GM12878 (cell line): ENCODE results near the gene PIP. TPM values are rescaled to one million over a fixed set of nuclear protein-coding genes. Genes with fewer than 3 reads are reported as not detected.
"Not testable (repeated sequence)": the region's sequence is repeated elsewhere in the genome, so short reads cannot be mapped to it uniquely, and the experiment has no call there.

Experiments used
- ATAC-seq: fragments of 200-7000 bp; cut with Tn5 transposase; 3 replicates; pipeline ENCODE4 v1.9.1; 2020; ENCODE audit warnings: mild to moderate bottlenecking, moderate library complexity
- BruUV-seq: library from RNA; stranded (reverse); fragments of 400-500 nt; replicated peaks from 2 replicates; lab custom pipeline; 2021; lab: Mats Ljungman, UMichigan
- CTCF ChIA-PET: fragments of 300-600 bp; sonication (Branson Sonifier 250); formaldehyde crosslinking; extraction: SDS; loops from one replicate; lab custom pipeline; 2021; ENCODE audit warnings: inconsistent platforms; lab: Yijun Ruan, JAX
- POLR2A ChIA-PET: fragments of 350-600 bp; formaldehyde crosslinking; extraction: SDS; loops from one replicate; lab custom pipeline; 2021; ENCODE audit warnings: inconsistent platforms; lab: Charles Lee
- RAD21 ChIA-PET: fragments of 300-600 bp; sonication (Branson Sonifier 250); formaldehyde crosslinking; loops from one replicate; lab custom pipeline; 2023; ENCODE audit warnings: antibody characterized with exemption; ENCODE audit not compliant: unreplicated experiment; lab: Charles Lee
- SMC1A ChIA-PET: fragments of 300-600 bp; sonication (Branson Sonifier 250); formaldehyde crosslinking; loops from one replicate; lab custom pipeline; 2023; ENCODE audit not compliant: unreplicated experiment, uncharacterized antibody; lab: Charles Lee
- DNase-seq: peaks from one replicate; pipeline ENCODE4 v3.0.0-alpha.2; 2011; ENCODE audit warnings: low read depth, low spot score
- FAIRE-seq: peaks from 3 replicates; lab custom pipeline; 2011; peaks lifted over from hg19 to GRCh38; lab: Jason Lieb, UNC
- H2AFZ ChIP-seq: 2 replicates; pipeline ENCODE4 v1.6.0; 2011; ENCODE audit warnings: low read depth, low read length, control low read depth; ENCODE audit not compliant: control insufficient read depth
- H3K27ac ChIP-seq: 2 replicates; pipeline ENCODE4 v1.5.1; 2011; ENCODE audit warnings: control low read depth; ENCODE audit not compliant: control insufficient read depth, insufficient read depth
- H3K27me3 ChIP-seq, 2 experiments: replicated peaks in 1 of 2; 2 replicates each; pipeline versions ENCODE4 v1.6.0 to v1.6.1; 2011; ENCODE audit warnings: low read length in 1 of 2; ENCODE audit not compliant: control insufficient read depth in 2 of 2, insufficient read depth in 2 of 2
- H3K36me3 ChIP-seq, 2 experiments: 2 replicates each; pipeline ENCODE4 v1.5.1; 2011; ENCODE audit warnings: low read length in 1 of 2; ENCODE audit not compliant: control insufficient read depth in 2 of 2, insufficient read depth in 2 of 2
- H3K4me1 ChIP-seq: 2 replicates; pipeline ENCODE4 v1.6.1; 2011; ENCODE audit warnings: mild to moderate bottlenecking, low read length, moderate library complexity, mixed read lengths; ENCODE audit not compliant: control insufficient read depth, insufficient read depth
- H3K4me2 ChIP-seq: 2 replicates; pipeline ENCODE4 v1.6.0; 2011; ENCODE audit warnings: control low read depth; ENCODE audit not compliant: control insufficient read depth, insufficient read depth
- H3K4me3 ChIP-seq: fragments of 200-600 bp; sonication (generic); 2 replicates; pipeline ENCODE4 v1.5.1; 2016
- H3K79me2 ChIP-seq: 2 replicates; pipeline ENCODE4 v1.6.0; 2011; ENCODE audit warnings: low read length; ENCODE audit not compliant: control insufficient read depth, insufficient read depth
- H3K9ac ChIP-seq: 2 replicates; pipeline ENCODE4 v1.8.0; 2011; ENCODE audit warnings: low read length, control low read depth, mixed read lengths; ENCODE audit not compliant: control insufficient read depth, insufficient read depth
- H3K9me3 ChIP-seq: replicated peaks from 3 replicates; pipeline ENCODE4 v1.5.1; 2011; ENCODE audit warnings: mild to moderate bottlenecking, low read length; ENCODE audit not compliant: control insufficient read depth, insufficient read depth
- H4K20me1 ChIP-seq: 2 replicates; pipeline ENCODE4 v1.6.0; 2011; ENCODE audit not compliant: control insufficient read depth, insufficient read depth
- E4F1 ChIP-seq: fragments of 450-650 bp; IDR thresholded peaks from 2 replicates; pipeline ENCODE4 v1.6.1; 2018; ENCODE audit warnings: borderline replicate concordance, mild to moderate bottlenecking; ENCODE audit not compliant: partially characterized antibody
- EZH2 ChIP-seq: IDR thresholded peaks from 2 replicates; pipeline ENCODE4 v1.6.1; 2012; ENCODE audit warnings: low read depth, mild to moderate bottlenecking, control low read depth, inconsistent platforms, low read length, borderline replicate concordance; ENCODE audit not compliant: control insufficient read depth
- FOXM1 ChIP-seq: IDR thresholded peaks from 2 replicates; pipeline ENCODE4 v1.6.1; 2012; ENCODE audit warnings: low read depth, mild to moderate bottlenecking, inconsistent platforms, low read length, moderate library complexity
- MLLT1 ChIP-seq: fragments of 450-650 bp; IDR thresholded peaks from 2 replicates; pipeline ENCODE4 v1.6.1; 2016; ENCODE audit warnings: mild to moderate bottlenecking
- NR2F1 ChIP-seq: fragments of 450-650 bp; conservative IDR thresholded peaks from 2 replicates; pipeline ENCODE4 v1.6.1; 2017; ENCODE audit warnings: mild to moderate bottlenecking
- PKNOX1 ChIP-seq: fragments of 450-650 bp; IDR thresholded peaks from 2 replicates; pipeline ENCODE4 v1.6.1; 2016; ENCODE audit warnings: mild to moderate bottlenecking
- POLR2A ChIP-seq: IDR thresholded peaks from 2 replicates; pipeline ENCODE4 v1.6.1; 2011; ENCODE audit warnings: low read depth, mild to moderate bottlenecking, low read length
- TARDBP ChIP-seq: IDR thresholded peaks from 2 replicates; pipeline ENCODE4 v1.6.1; 2016; ENCODE audit warnings: borderline replicate concordance
- USF2 ChIP-seq: IDR thresholded peaks from 2 replicates; pipeline ENCODE4 v1.6.1; 2011; ENCODE audit warnings: low read depth, low read length, improper control_type of control experiment, borderline replicate concordance
- WGBS: methylation state at CpG from one replicate; pipeline ENCODE4 v1.1.6; 2016; ENCODE audit warnings: low lambda C conversion rate; ENCODE audit not compliant: insufficient replicate concordance, insufficient coverage; ENCODE audit errors: missing lambda C conversion rate; 5-methylcytosine and 5-hydroxymethylcytosine counted together
- in situ Hi-C: fragments of 300-500 bp; cut with MboI; formaldehyde crosslinking; loops from 9 replicates; pipeline ENCODE4 v1.14.3; 2018; ENCODE audit warnings: mixed read lengths
- intact Hi-C: fragments of 100-400 bp; cut with micrococcal nuclease; formaldehyde crosslinking; loops from one replicate; pipeline ENCODE4 v1.14.2; 2022; ENCODE audit not compliant: unreplicated experiment
- polyA plus RNA-seq, 11 experiments: library from polyadenylated mRNA; depleted of rRNA in 4 of 11; unstranded in 6 of 11; stranded (reverse) in 5 of 11; fragments of >200 nt; fragmentation: Nextera tagmentation in 4 of 11; fragmentation: Illumina TruSeq in 1 of 11; extraction: Ambion mirVana in 4 of 11; extraction: Trizol in 1 of 11; gene quantifications; 1 replicate in 1 of 11; 2 replicates in 10 of 11; pipeline versions ENCODE4 v1.2.1 to v1.2.3, GENCODE V29; 2011 to 2016; ENCODE audit warnings: inconsistent platforms in 2 of 11, missing spikeins in 2 of 11, low read depth in 1 of 11
- total RNA-seq, 4 experiments: library from RNA; depleted of rRNA in 3 of 4; stranded (reverse); fragments of >200 nt in 3 of 4; fragmentation: Illumina TruSeq in 1 of 4; extraction: Trizol in 1 of 4; gene quantifications; 2 replicates each; pipeline versions ENCODE4 v1.2.1 to v1.2.3, GENCODE V29; 2013 to 2021

PIP gene
- total and polyA plus RNA-seq, 10 of the 15 experiments (the other 5 are each of a cell fraction or from before 2014, with no cell fraction given): not detected

GRCh38 chr7:143148651-143149050, 16.8 kb downstream of the PIP start (continued):
- TF ChIP-seq PKNOX1 (no peak), MLLT1 (no peak), USF2 (no peak), E4F1 (no peak), NR2F1 (no peak), POLR2A (no peak), FOXM1 (no peak), EZH2 (no peak), TARDBP (no peak)

GRCh38 chr7:143150696-143151095, 18.8 kb downstream of the PIP start:
- 83% methylated on average over 6 of the region's 6 CpGs for WGBS
- not testable (repeated sequence) for H3K4me1 ChIP-seq

GRCh38 chr7:143158617-143159016, 26.7 kb downstream of the PIP start:
- BruUV-seq, POLR2A ChIA-PET, CTCF ChIA-PET, in situ Hi-C loops, H3K4me3 ChIP-seq, H2AFZ ChIP-seq, FAIRE-seq, DNase-seq, intact Hi-C loops, ATAC-seq, H3K9me3 ChIP-seq, H3K27ac ChIP-seq, H4K20me1 ChIP-seq, H3K79me2 ChIP-seq, H3K4me1 ChIP-seq, H3K27me3 ChIP-seq, H3K36me3 ChIP-seq, RAD21 ChIA-PET, H3K4me2 ChIP-seq, H3K9ac ChIP-seq, SMC1A ChIA-PET: not testable (repeated sequence)
- WGBS: 16% methylated on average over 3 of the region's 3 CpGs

More at GRCh38 chr7:143150696-143151095, 18.8 kb downstream of the PIP start:
- H3K27me3 ChIP-seq, RAD21 ChIA-PET, H3K27ac ChIP-seq, H3K9ac ChIP-seq, H3K79me2 ChIP-seq, BruUV-seq, intact Hi-C loops, H3K36me3 ChIP-seq, CTCF ChIA-PET, FAIRE-seq, H3K9me3 ChIP-seq, POLR2A ChIA-PET, H3K4me2 ChIP-seq, DNase-seq, H4K20me1 ChIP-seq, ATAC-seq, H2AFZ ChIP-seq, SMC1A ChIA-PET, in situ Hi-C loops, H3K4me3 ChIP-seq: not testable (repeated sequence)
